GM21619 (cell line): ENCODE results near the gene RNF126.

Source experiments
- ATAC-seq: cut with Tn5 transposase; IDR thresholded peaks from one replicate; pipeline ENCODE4 v1.9.1; 2021; ENCODE audit not compliant: unreplicated experiment

The RNF126 gene

GRCh38 chr19:648305-648704 lies 14.7 kb downstream of the RNF126 start:
- no peak for ATAC-seq

GRCh38 chr19:647566-648284 lies 15.3 kb downstream of the RNF126 start:
- no peak for ATAC-seq

GRCh38 chr19:646779-647565 lies 16.0 kb downstream of the RNF126 start:
- no peak for ATAC-seq

GRCh38 chr19:645912-646778 lies 16.9 kb downstream of the RNF126 start:
- no peak for ATAC-seq

GRCh38 chr19:644789-645188 lies 18.2 kb downstream of the RNF126 start:
- ATAC-seq, result no peak

- no peak for ATAC-seq
Observed at GRCh38 chr19:644363-644762, 18.7 kb downstream of the RNF126 start.

GRCh38 chr19:643736-644135 lies 19.3 kb downstream of the RNF126 start:
- ATAC-seq, result no peak

GRCh38 chr19:642767-643727 lies 20.0 kb downstream of the RNF126 start:
- ATAC-seq, result no peak

GRCh38 chr19:641702-642101 lies 21.3 kb downstream of the RNF126 start:
- no peak for ATAC-seq

GRCh38 chr19:640606-641189 lies 22.3 kb downstream of the RNF126 start:
- no peak for ATAC-seq

- no peak for ATAC-seq
Observed at GRCh38 chr19:640161-640558, 22.9 kb downstream of the RNF126 start.

GRCh38 chr19:639253-640160 lies 23.5 kb downstream of the RNF126 start, which contains the start of gene FGF22:
Gene FGF22, plus strand, starts transcription at chr19:639879. Its CDS starts 47 bp downstream, at chr19:639926.
- peak; percentile 61 for ATAC-seq

GRCh38 chr19:638906-639252 lies 24.1 kb downstream of the RNF126 start:
- no peak for ATAC-seq

- no peak for ATAC-seq
Observed at GRCh38 chr19:634975-635652, 27.9 kb downstream of the RNF126 start.

GRCh38 chr19:633786-634639 lies 29.0 kb downstream of the RNF126 start:
- ATAC-seq, result no peak

- peak; percentile 63 for ATAC-seq
Observed at GRCh38 chr19:633068-633785, 29.8 kb downstream of the RNF126 start, which contains the start of gene POLRMT. Gene POLRMT, minus strand, starts transcription at chr19:633537. Its CDS starts 25 bp downstream, at chr19:633512.
